ENCODE measurements around the gene MBP.

MBP gene

DNA sequence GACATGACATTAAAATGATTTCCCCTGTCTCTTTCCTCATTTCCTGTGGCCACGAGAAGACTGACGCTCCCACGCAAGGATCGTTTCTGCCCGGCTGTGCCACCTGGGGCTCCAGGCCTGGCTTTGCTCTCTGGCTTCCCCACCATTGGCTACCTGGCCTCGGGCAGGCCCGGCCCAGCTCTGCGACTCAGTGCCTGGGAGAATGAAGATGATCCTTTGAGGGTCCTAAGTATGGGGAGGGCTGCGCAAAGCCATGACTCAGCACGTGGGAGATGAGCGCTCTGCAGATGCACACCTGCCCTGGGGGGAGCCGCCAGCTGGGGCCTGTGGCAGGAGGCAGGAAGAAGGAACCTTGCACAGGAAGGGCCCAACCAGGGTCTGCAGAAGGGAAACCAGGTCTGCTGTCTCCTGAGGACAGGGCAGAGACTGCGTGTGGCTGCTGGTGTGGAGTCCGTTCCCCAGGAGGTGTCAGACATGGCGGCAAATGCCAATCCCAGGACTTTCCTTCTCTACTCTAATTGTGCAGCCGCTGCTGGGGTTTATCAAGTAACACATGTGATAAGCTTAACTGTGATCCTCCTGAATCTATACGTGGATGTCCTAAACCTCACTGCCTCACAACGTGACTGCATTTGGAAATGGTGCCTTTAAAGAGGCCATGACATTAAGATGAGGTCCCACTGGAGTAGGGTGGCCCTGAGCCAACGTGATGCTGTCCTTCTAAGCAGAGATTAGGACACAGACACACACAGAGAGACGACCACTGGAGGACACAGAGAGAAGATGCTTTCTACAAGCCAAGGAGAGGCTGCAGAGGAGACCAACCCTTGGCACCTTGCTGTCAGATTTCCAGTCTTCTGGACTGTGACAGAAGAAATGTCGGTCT lies 32.9 kb downstream of the MBP start:
- no peak for DNase-seq

DNA sequence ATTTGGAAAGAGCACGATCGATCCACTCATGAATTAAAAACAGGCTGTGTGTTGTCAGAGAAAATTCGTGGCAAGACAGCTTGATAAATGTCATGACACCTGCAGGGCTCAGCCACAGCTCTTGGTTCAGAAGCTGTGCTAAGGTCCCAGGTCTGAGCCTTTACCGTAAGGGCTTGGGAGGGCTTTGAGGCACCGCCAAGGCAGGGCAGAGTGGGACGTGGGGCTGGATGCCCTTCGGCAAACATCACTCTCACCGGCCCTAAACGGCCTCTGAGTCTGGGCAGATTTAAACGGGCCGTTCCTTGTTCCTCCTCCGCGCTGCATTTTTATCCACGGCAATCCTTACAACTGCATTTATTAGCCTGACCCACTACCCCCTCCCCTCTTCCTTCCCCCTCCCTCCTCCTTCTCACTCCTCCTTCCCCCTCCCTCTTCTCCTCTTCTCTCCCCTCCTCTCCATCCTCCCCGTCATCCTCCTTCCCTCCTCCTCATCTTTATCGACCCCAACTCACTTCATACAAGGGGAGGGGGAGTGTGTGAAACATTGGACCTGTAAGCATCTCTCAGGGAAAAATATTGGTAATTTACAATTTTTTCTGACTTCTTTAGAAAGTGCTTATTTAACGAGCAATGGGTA lies 33.9 kb downstream of the MBP start:
- DNase-seq: peak; percentile 40

DNA sequence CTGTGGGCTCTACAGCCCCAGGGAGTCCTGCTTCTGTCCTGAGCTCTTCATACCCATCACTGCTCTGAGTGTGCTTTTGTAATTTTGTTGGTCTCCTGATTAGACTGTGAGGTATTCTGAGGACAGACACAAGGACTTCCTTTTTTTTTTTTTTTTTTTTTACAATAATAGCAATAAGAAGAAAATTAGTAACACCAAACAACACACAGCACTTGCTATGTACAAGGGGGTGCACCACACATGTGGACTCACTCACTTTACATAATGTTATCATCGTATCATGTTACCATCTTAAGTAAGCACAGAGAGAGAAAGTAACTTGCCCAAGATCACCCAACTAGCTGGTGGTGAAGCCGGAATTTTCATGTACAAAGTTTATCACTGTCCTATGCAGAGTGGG lies 34.6 kb downstream of the MBP start:
- peak; percentile 66 for DNase-seq

DNA sequence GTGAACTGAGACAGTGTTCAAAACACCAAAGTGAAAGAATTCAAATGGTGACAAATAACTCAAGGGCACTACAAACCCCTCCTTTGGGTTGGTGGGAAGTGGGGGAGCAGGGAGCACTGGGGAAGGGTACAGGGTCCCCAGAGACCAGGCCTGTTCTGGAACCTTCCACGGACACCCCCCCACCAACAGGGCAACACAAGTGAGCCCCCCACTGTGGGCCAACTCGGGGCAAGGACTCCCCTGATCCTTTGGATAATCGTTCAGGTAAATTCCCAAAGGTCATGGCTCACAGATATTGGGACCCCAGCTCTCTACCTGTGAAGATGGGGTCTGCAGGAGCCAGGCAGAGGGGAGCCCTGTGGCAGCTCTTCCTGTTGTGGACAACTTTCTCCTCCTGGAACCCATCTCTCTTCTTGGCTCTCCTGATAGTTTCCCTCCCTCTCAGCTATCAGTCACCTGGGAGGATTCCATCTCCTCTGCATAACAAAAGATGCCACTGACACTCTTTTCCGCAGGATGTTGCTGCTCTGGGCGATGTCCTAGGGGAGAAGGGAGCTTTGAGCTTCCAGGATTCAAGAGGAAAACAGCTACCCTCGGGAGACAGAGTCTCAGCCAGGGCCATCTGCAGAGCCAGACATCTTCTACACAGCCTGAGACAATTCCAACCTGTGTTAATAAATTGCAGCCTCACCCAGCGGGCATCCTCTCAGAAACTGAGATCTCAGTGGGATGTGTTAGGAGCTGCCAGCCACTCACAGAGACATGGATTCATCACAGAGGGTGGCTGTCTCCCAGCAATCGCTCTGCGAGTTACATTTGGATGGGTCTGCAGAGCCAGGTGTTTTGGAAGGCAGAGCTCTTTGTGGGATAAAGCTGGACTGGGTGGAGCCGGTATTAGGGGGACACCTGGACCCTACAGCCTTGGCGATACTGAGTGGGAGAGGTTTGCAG lies 35.4 kb downstream of the MBP start:
- no peak for DNase-seq

DNA sequence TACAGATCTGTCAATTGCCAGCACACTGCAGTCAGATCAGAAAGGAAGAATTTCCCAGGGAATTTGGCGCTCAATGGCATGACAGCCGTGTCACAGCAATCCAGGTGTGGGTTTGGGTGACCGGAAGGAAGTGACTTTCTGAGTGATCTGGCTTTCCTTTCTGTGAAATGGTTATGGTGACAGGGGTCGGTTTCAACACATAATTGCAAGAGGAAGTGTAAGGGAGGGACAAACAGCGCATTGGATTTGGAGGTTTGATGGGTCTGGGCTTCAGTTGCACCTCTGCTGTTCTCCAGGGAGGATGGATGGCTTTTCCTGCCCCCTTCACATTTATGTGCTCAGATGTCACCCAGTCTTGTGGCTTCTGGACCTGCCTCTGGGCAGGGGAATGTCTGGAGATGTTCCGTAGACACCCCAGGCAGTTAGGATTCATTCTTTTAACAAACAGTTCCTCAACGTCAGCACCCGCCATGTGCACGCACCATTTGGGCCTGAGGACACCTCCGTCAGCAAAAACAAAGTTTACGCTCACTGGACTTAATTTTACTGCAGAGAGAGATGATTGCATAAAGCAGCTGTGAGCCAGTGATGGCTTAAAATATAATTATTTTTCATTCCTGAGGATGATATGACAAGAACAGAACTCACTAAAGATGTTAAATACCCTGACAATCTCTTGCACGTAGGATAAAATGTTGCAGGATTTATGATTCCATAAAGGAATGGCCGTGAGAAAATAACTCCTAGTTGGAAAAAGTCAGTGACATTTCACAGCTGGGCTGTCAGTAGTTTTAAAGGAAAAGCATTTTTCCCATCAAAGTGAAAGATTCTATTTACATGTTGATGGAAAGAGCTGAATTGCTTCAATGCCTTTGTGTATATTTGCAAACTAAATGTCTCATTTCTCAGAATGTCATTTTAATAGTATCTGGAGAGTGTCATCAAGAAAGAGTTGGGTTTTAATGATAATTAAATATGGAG lies 36.9 kb downstream of the MBP start:
- peak; percentile 54 for DNase-seq

DNA sequence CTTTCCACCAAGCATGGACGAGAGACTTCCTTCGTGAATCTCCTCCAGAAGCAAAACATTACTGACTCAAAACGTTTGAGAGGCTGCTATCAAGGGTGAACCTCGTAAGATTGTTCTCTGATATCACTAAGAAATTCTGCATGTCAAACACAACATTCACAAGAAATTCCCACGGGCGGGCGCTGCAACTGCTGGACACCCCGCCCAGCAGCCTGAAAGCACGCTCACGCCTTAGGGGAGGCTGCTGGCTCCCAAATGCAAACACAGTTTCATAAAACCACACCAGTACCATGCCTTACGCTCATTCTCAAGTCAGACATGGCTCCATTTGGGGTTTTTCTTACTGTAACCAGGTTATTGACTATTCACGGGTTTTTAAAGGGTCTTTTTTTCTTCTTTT lies 39.0 kb downstream of the MBP start:
- DNase-seq: peak; percentile 52

DNA sequence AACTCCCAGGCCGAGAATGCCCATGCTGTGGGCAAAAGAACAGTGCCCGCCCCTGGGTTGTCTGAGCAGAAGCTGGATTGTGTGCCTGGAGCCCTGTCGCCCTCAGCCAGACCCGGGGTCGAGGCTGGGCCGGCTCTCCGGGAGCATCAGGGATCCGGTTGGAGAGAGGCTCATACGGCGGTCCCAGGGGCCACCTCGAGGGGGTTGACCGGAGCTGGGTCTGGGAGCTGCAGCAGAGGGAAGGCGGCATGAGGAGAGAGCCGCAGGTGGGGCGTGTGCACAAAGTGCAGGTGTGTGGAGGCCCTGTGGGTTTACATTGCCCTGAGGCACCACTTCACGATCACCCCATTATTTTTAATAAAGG lies 39.5 kb downstream of the MBP start:
- DNase-seq: no peak

DNA sequence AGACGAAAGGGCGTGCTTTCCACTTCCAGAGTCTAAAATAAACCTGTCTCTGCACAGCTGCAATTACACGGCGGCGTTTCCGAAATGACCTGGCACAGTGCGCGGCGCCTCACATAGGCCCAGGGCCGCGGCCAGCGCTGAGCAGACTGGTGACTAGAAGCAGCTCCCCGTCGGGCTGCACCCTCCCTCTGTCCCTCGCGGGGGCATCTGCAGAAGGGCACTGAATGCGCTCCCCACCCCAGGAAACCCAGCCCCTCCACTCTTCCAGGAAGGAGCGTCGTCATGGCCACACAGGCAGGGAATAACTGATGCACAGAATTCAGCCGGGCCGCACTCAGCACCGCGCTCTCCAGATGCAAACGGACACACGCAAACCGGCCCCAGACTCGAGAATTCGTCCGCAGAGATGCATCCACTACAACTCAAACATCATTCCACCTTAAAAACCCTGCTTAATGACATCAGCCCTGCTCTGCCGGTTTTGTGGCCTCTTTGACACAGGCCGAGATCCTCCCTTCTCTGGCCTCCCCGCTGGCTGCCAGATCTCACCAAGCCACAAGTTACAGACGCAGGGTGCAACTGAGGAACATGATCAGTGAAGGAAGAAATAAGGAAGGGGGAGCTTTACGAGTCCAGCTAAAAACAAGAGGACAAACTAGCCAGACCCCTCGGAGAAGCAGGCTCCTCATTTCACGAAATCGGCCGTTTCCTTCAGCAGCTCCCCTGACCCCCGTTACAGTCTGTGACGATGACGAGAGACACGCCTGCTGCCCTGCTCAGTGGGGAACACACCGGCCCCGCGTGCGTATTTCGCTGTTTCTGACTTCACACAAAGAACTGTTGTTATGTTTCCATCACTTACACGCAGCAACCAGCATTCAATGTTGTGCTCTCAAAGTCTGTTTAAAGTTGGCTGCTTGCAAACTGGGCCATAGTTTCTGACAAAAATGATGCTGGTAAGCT lies 40.2 kb downstream of the MBP start:
- DNase-seq: no peak

DNA sequence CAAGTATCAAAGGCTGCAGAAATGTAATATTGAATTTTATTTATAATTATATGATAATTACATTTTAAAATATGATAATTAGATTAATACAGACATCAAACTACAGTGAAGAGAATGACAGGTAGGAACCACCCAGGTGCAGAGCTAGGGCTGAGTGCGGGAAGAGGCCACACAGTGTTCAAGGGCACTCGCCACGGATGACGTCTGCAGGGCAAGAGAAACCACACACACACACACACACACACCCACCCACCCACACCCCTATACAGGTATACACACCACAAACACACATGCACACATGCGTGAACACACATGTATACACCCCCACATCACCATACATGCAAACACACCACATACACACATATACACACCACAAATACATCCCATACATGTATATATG lies 41.2 kb downstream of the MBP start:
- no peak for DNase-seq

DNA sequence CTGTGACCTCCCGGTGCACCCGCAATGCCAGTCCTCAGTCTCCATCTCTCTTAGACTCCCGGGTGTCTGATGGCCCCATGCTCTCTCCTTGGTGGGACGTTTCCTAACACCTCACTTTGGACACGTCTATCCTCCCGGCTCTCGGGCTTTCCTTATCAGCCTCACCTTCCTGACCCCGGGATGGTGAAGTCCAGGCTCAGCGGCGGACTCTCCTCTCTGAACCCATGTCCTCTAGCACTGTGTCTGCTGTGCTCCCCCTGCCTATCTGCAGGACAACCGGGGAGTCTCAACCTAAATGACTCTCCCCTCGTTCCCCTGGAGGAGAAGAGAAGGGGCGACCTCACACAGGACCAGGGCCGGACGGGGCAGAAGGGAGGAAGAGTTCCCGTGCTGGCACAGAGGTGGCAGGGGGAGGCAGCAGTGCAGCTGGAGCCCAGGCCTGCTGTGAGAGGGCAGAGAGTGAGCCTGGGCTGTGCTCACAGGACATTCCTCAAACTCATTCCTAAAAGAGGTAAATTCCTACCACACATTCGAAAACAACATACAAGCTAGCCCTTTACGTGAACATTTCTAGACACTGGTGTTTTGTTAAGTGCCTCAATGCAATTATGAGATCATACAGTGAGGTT lies 41.9 kb downstream of the MBP start:
- no peak for DNase-seq

DNA sequence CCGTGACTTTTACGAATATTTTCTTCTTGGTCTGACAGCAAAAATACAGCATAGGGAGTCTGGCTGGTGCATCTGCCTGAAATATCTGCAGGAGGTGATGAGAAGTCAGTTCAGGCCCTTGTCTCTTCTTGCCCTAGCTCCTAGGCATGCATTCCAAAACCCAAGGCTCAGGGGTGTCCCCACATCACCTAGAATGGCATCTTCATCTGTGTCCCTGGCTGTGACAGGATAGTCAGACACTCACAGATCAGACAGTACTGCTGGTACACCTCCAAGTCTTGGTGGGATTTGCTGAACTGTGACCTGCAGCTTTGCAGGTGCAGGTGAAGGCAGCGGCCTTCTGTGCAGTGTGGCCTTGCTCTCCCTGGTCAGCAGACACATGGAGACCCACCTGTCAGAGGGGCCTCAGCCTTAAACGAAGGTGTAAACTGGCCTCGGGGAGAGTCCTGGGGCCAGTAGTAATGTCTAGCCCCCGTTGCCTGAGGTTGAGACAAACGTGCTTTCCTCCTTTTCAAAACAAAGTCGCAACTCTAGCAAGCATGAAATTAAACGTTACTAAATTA lies 42.8 kb downstream of the MBP start:
- no peak for DNase-seq

DNA sequence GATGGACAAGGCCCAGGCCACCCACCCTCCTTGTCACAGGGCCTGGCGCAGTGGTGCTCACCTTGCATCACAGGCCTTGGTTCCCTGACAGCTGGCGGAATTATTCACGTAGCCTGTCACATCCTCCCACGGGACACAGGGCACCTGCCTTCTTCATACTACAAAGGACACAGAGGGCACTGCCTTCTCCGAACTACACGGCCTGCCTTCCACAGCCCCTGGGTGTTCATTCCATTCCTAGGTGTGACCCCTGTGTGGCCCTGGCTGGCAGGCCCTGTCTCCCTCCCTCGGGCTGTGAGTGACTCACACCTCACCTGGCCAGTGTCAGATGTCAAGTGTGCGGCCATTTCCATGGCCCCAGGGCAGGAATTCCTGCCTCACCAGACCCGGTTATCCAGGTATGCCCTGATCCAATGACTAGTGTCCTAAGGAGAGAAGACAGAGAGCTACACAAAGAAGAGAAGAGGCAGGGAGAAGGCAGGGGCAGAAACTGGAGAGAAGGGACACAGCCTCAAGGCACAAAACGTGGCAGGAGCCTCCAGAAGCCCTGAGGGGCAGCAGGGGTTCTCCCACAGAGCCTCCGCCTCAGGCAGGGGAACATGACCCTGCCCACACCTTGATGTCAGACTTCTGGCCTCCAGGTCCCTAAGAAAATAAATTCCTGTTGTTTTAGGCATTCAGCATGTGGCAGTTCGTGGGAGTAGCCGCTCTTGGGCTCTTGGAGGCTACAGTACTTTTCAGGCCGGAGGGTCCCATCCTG lies 43.4 kb downstream of the MBP start:
- DNase-seq: no peak

DNA sequence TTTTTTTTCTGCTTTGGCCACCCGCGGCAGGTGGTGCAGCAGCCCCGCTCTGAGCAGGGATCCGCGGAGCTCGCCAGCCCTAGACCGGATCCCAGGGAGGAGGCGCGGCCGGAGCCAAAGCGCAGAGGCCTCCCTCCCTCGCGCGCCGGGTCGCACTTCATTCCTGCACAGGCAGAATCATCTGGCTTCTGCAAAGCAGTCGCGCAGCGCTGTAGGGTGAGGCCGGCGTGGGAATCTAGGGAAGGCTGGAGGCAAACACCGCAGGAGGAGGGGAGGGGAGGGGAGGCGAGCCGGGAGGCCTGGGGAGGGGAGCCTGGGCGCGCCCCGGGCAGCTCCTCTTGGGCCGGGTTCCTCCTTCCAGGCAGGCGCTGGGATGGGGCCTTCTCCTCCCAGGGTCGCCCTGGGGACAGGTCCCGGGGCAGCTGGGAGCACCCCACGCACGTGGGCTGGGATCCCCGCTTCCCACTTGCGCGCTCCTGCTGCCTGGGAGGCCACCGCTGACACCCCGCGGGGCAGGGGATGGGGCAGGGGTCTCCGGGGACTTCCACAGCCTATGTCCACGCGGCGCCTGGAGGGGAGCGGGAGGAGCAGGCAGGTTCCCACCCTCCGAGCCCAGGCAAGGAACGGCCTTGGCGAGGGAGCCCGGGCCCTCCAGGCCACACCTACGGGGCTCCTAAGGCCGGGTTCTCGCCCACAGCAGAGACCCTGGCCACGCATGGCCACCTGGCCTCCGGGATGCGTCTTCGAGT lies 45.0 kb downstream of the MBP start:
- DNase-seq: no peak

DNA sequence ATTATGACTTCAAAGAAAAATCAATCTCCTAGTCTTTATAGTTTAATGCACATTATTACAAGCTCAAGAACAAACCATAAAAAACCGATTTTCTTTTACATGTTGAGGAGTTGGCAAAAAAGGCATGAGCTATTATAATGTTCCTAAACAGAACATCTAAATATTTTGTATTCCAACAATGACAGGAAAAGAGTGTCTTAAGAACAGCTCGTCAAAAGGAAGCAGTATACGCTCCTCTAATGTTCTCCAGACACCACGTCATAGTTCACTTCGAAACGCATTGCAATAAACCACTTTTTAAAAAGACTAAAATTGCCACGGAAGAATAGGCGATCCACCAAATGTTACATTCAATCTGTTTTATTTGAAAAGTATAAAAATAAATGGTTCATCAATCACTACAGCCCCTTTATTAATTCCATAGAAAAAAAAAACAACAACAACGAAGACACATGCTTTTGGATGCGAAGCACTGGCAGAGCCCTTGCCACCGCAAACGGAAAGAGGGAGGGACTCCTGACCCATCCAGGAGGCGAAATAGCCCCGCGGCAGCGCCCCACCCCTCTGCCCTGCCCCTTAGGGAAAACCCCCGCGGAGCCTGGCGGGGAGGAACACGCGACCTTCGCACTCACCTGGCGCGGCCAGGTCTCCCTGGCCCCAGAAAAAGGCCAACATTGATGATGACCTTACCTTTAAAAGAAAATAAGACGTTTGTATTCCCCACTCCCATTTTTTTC lies 45.8 kb downstream of the MBP start:
- no peak for DNase-seq

DNA sequence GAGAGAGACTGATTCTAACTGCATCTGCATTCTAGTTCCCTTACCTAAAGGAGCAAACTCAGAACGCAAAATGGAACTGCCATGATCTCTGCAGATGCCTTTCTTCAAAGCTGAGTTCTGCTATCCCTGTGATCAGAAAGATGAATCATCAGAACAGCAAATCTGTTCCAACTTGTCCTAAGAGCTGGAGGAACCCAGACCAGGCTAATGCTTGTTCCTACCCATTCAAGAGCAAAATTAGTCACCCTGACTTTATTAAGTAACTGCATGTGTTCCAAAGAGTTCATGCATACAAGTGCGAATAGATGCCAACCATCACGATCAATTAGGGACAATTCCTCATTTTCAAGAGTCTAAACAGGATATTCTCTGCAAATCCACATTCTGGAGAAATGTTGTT lies 46.5 kb downstream of the MBP start:
- DNase-seq: no peak

DNA sequence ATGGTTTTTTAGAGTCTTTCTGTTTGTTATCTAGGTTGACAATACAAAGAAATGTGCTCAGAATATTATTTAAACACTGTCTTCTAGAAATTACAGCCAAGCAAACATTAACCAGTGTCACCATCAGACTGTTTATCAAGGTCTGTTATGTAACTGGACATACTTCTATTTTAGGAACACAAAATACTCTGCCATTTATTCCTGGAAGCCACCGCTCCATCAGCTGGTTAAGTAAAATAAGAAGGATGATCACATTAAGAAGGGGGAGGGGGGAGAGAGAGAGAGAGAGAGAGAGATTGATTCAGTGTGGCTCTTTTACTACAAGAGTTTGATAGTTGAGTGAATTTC lies 47.9 kb downstream of the MBP start:
- no peak for DNase-seq

DNA sequence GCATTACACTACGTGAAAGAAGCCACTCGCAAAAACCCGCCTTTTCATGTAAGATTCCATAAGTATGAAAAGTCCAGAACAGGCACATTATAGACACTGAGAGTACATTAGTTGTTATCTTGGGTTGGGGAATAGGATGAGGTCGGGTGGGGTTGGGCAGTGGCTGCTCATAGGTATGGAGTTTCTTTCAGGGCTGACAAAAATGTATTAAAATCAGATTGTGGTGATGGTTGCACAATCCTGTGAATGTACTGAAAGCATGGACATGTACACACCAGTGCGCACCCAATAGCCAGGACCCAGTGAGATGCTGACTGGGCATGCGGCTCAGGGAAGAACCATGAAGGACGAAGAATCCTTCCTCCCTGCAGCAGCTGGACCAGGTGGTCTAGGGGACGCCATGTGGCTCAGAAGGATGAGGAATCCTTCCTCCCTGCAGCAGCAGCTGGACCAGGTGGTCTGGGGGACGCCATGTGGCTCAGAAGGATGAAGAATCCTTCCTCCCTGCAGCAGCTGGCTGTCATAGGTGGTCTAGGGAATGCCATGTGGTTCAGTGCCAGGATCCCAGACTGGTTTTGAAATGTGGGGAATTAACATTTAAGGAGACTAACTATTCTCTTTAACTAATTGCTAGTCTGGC lies 50.1 kb downstream of the MBP start:
- no peak for DNase-seq

DNA sequence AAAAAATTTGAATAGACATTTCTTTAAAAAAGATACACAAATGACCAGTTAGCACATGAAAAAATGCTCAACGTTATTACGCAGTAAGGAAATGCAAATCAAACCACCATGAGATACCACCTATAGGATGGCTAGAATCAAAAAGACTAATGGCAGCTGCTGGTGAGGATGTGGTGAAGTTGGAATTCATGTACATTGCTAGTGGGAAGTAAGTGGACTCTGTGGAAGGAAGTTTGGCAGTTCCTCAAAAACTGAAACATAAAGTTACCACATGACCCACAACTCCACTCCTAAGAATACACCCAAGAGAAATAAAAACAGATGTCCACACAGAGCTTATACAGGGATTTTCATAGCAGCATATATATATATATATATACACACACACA lies 51.2 kb downstream of the MBP start:
- DNase-seq: peak; percentile 68

Data from hematopoietic multipotent progenitor cell treated with erythropoietin and hydrocortisone succinate and interleukin-3 and kit ligand, for 4 days (in vitro differentiated cells).